Panc1 (cell line): Measurements from ENCODE around the gene SHROOM3. TPM values are rescaled to one million over a fixed set of nuclear protein-coding genes. Genes with fewer than 3 reads are reported as not detected.

Experiments
- ATAC-seq: fragments of 200-7000 bp; cut with Tn5 transposase; 2 replicates; pipeline ENCODE4 v1.9.1; 2020; ENCODE audit warnings: mild to moderate bottlenecking, moderate library complexity
- BruUV-seq: library from RNA; stranded (reverse); fragments of 400-500 nt; replicated peaks from 2 replicates; lab custom pipeline; 2021; lab: Mats Ljungman, UMichigan
- CTCF ChIA-PET: fragments of 300-600 bp; sonication (Branson Sonifier 250); formaldehyde crosslinking; loops from one replicate; lab custom pipeline; 2022; ENCODE audit warnings: antibody characterized with exemption; lab: Charles Lee
- POLR2A ChIA-PET: fragments of 300-600 bp; sonication (Branson Sonifier 250); formaldehyde crosslinking; loops from one replicate; lab custom pipeline; 2022; ENCODE audit warnings: antibody characterized with exemption; lab: Charles Lee
- DNase-seq: peaks from one replicate; pipeline ENCODE4 v3.0.0-alpha.2; 2010; ENCODE audit warnings: low read depth, low spot score
- H3K27ac ChIP-seq: 2 replicates; pipeline ENCODE4 v1.5.1; 2011; ENCODE audit warnings: mild to moderate bottlenecking, low read length, inconsistent platforms
- H3K27me3 ChIP-seq: fragments of 200-500 bp; sonication (Bioruptor generic); 2 replicates; pipeline ENCODE4 v1.6.0; 2014; ENCODE audit warnings: low read length, inconsistent platforms; ENCODE audit not compliant: control insufficient read depth, insufficient read depth
- H3K36me3 ChIP-seq: fragments of 200-500 bp; sonication (Bioruptor generic); 2 replicates; pipeline ENCODE4 v1.5.1; 2014; ENCODE audit warnings: inconsistent platforms, mild to moderate bottlenecking, low read length, moderate library complexity; ENCODE audit not compliant: control insufficient read depth, insufficient read depth
- H3K4me1 ChIP-seq: 2 replicates; pipeline ENCODE4 v1.5.1; 2011; ENCODE audit warnings: inconsistent platforms, mild to moderate bottlenecking, low read length, moderate library complexity; ENCODE audit not compliant: control insufficient read depth, insufficient read depth
- H3K4me3 ChIP-seq, 2 experiments: 2 replicates each; pipeline ENCODE4 v1.5.1; 2011 to 2012; ENCODE audit warnings: low read depth in 2 of 2, low read length in 2 of 2, mild to moderate bottlenecking in 2 of 2, inconsistent platforms in 1 of 2, moderate library complexity in 1 of 2
- H3K9me3 ChIP-seq: fragments of 200-500 bp; sonication (Bioruptor generic); 2 replicates; pipeline ENCODE4 v1.5.1; 2014; ENCODE audit warnings: low read depth, mild to moderate bottlenecking, inconsistent platforms, low read length, moderate library complexity; ENCODE audit not compliant: control insufficient read depth, insufficient read depth
- POLR2AphosphoS5 ChIP-seq: IDR thresholded peaks from 2 replicates; pipeline ENCODE4 v1.6.1; 2012; ENCODE audit warnings: mild to moderate bottlenecking, low read depth, low read length, moderate library complexity
- SIN3A ChIP-seq: IDR thresholded peaks from 2 replicates; pipeline ENCODE4 v1.6.1; 2012; ENCODE audit warnings: low read depth, mild to moderate bottlenecking, low read length, moderate library complexity, borderline replicate concordance; ENCODE audit not compliant: insufficient read depth
- TCF7L2 ChIP-seq: IDR thresholded peaks from 2 replicates; pipeline ENCODE4 v1.6.1; 2011; ENCODE audit warnings: mild to moderate bottlenecking, low read depth, low read length, inconsistent platforms
- in situ Hi-C: cut with HindIII; loops from 2 replicates; pipeline ENCODE4 v1.10.0; 2016; ENCODE audit warnings: low sequenced_read_pairs, low pct_unique_long_range_greater_than_20kb
- intact Hi-C: fragments of 100-400 bp; cut with micrococcal nuclease; formaldehyde crosslinking; loops from one replicate; pipeline ENCODE4 v1.10.0; 2022; ENCODE audit not compliant: unreplicated experiment
- total RNA-seq: library from RNA; stranded (reverse); gene quantifications from one replicate; pipeline ENCODE4 v1.2.1, GENCODE V29; 2021; ENCODE audit not compliant: unreplicated experiment
- TF ChIP-seq, protein P1 (sequence below): fragments of 450-650 bp; IDR thresholded peaks from 2 replicates; pipeline ENCODE4 v1.5.1; 2017; ENCODE audit warnings: mild to moderate bottlenecking
- TF ChIP-seq, protein P2 (sequence below), 2 experiments: IDR thresholded peaks; 2 replicates each; pipeline ENCODE4 v1.6.1; 2011 to 2012; ENCODE audit warnings: low read depth in 2 of 2, control low read depth in 1 of 2, low read length in 1 of 2, mild to moderate bottlenecking in 1 of 2, moderate library complexity in 1 of 2; ENCODE audit not compliant: insufficient read depth in 1 of 2

Gene SHROOM3
- total RNA-seq, 1 experiment from 2014 or later, result 7.2 TPM

DNA sequence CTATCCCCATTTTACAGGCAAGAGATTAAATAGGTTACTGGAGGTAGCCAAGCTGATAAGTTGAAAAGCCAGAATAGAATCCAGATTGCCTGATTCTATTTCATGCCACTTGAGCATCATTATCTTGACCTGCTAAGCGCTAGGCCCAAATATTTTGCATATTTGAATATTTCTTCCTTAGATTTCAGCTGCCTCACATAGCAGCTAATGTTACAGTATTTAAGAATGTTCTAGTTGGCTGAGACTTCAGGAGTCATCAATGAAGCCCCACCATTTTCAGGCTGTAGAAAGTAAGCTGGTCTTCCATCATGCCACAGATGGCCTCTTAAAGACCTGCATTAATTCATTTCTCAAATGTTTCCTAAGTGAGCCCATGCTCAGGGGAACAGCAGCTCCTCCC lies 121.4 kb downstream of the SHROOM3 start:
- intact Hi-C loops (no loop called here), in situ Hi-C loops (no loop called here)
- CTCF ChIA-PET, result no interaction called here
- peaks cover 2% of the 10 kb centered on the region; the same call in 1 of the 2 replicates for H3K4me1 ChIP-seq
- no peak for DNase-seq
- ATAC-seq, result no peak
- TF ChIP-seq TCF7L2, result no peak
- no peak for TF ChIP-seq POLR2AphosphoS5
- BruUV-seq, result no TSS peak
- H3K36me3 ChIP-seq, result no peaks in the 10 kb centered on the region
- no peak overlapping the region for H3K27ac ChIP-seq
- H3K9me3 ChIP-seq, result no peaks in the 10 kb centered on the region
- H3K27me3 ChIP-seq, result no peaks in the 10 kb centered on the region
- no peak overlapping the region for H3K4me3 ChIP-seq
- POLR2A ChIA-PET, result no interaction called here

DNA sequence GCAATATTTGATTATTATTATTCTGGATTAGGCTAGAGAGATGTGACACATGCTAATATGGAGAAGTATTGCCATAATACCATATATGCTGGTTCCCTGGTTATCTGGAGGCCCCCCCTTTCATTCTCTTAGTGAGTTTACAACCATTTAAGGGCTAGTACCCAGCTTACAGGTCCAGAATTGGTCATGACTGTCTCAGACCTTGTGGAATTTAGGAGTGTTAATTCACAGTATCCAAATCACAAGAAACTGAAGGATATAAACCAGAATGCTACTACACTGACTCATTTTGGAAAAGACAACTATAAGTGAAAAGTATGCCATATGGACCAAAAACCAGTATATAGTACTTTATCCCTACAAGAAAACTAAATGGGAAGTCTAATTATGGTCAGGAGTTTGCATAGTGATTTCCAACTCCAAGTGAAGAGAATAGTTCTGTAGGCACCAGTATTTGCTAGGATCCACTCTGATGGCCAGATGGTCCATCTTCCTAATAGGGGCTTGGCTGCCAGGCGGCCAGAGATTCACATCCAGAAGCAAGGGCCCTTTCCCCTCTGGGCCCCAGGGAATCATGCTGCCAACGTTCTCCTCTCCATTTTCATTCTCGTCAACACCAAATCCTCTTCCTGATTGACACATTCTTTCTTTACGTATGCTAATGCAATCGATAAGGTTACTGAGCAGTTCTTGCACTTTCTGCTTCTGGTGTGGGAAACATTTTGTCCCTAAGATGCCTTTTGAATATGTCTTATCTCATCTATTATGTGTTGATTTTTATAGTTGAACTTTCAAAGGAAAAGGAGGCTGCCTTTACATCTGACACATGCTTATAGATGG lies 123.6 kb downstream of the SHROOM3 start:
- Histone ChIP-seq H3K4me3 (no peak overlapping the region), H3K27me3 (no peaks in the 10 kb centered on the region), H3K4me1 (peaks cover 2% of the 10 kb centered on the region; the same call in 1 of the 2 replicates), H3K9me3 (no peaks in the 10 kb centered on the region), H3K36me3 (no peaks in the 10 kb centered on the region), H3K27ac (no peak overlapping the region)
- TF ChIP-seq, protein P1, sequence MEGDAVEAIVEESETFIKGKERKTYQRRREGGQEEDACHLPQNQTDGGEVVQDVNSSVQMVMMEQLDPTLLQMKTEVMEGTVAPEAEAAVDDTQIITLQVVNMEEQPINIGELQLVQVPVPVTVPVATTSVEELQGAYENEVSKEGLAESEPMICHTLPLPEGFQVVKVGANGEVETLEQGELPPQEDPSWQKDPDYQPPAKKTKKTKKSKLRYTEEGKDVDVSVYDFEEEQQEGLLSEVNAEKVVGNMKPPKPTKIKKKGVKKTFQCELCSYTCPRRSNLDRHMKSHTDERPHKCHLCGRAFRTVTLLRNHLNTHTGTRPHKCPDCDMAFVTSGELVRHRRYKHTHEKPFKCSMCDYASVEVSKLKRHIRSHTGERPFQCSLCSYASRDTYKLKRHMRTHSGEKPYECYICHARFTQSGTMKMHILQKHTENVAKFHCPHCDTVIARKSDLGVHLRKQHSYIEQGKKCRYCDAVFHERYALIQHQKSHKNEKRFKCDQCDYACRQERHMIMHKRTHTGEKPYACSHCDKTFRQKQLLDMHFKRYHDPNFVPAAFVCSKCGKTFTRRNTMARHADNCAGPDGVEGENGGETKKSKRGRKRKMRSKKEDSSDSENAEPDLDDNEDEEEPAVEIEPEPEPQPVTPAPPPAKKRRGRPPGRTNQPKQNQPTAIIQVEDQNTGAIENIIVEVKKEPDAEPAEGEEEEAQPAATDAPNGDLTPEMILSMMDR, result no peak
- TF ChIP-seq, protein P2, sequence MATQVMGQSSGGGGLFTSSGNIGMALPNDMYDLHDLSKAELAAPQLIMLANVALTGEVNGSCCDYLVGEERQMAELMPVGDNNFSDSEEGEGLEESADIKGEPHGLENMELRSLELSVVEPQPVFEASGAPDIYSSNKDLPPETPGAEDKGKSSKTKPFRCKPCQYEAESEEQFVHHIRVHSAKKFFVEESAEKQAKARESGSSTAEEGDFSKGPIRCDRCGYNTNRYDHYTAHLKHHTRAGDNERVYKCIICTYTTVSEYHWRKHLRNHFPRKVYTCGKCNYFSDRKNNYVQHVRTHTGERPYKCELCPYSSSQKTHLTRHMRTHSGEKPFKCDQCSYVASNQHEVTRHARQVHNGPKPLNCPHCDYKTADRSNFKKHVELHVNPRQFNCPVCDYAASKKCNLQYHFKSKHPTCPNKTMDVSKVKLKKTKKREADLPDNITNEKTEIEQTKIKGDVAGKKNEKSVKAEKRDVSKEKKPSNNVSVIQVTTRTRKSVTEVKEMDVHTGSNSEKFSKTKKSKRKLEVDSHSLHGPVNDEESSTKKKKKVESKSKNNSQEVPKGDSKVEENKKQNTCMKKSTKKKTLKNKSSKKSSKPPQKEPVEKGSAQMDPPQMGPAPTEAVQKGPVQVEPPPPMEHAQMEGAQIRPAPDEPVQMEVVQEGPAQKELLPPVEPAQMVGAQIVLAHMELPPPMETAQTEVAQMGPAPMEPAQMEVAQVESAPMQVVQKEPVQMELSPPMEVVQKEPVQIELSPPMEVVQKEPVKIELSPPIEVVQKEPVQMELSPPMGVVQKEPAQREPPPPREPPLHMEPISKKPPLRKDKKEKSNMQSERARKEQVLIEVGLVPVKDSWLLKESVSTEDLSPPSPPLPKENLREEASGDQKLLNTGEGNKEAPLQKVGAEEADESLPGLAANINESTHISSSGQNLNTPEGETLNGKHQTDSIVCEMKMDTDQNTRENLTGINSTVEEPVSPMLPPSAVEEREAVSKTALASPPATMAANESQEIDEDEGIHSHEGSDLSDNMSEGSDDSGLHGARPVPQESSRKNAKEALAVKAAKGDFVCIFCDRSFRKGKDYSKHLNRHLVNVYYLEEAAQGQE (IDR thresholded peaks at IDR 0.05; ENCODE audit: insufficient read depth in 1 of 2, low read depth in 2 of 2, low read length in 1 of 2), result no peak
- TF ChIP-seq POLR2AphosphoS5 (no peak), TCF7L2 (no peak), SIN3A (no peak)
- DNase-seq, result no peak
- BruUV-seq, result no TSS peak
- POLR2A ChIA-PET, result no interaction called here
- no peak for ATAC-seq
- in situ Hi-C loops (no loop called here), intact Hi-C loops (no loop called here)
- CTCF ChIA-PET, result no interaction called here
